Neural progenitor cell (in vitro differentiated cells): Measurements from ENCODE around the gene MGRN1. TPM values are rescaled to one million over a fixed set of nuclear protein-coding genes. Genes with fewer than 3 reads are reported as not detected.

ENCODE experiments used
- DNase-seq: peaks from one replicate; pipeline ENCODE4 v3.0.0-alpha.2; 2016; ENCODE audit warnings: low spot score
- H2AFZ ChIP-seq: fragments of 200-600 bp; sonication (generic); replicated peaks from 2 replicates; pipeline ENCODE4 v1.6.1; 2016; ENCODE audit warnings: antibody characterized with exemption
- H3F3A ChIP-seq: fragments of 200-600 bp; sonication (generic); 2 replicates; pipeline ENCODE4 v1.6.1; 2016; ENCODE audit warnings: antibody characterized with exemption, low read depth
- H3K27ac ChIP-seq: fragments of 200-600 bp; sonication (generic); 2 replicates; pipeline ENCODE4 v1.5.1; 2016; ENCODE audit warnings: mild to moderate bottlenecking
- H3K27me3 ChIP-seq: fragments of 200-600 bp; sonication (generic); 2 replicates; pipeline ENCODE4 v1.6.1; 2016; ENCODE audit warnings: mild to moderate bottlenecking, moderate library complexity
- H3K36me3 ChIP-seq: fragments of 200-600 bp; sonication (generic); 2 replicates; pipeline ENCODE4 v1.5.1; 2016
- H3K4me1 ChIP-seq: fragments of 200-600 bp; sonication (generic); 2 replicates; pipeline ENCODE4 v1.6.1; 2016; ENCODE audit warnings: mixed run types
- H3K4me2 ChIP-seq: fragments of 200-600 bp; sonication (generic); 2 replicates; pipeline ENCODE4 v1.6.1; 2016
- H3K4me3 ChIP-seq: fragments of 200-600 bp; sonication (generic); 2 replicates; pipeline ENCODE4 v1.5.1; 2016
- H3K79me2 ChIP-seq: fragments of 200-600 bp; sonication (generic); 2 replicates; pipeline ENCODE4 v1.6.1; 2016; ENCODE audit warnings: low read depth
- H3K9ac ChIP-seq: fragments of 200-600 bp; sonication (generic); 2 replicates; pipeline ENCODE4 v1.6.1; 2016
- H3K9me3 ChIP-seq: fragments of 200-600 bp; sonication (generic); 2 replicates; pipeline ENCODE4 v1.5.1; 2016; ENCODE audit warnings: low read depth
- H4K20me1 ChIP-seq: fragments of 200-600 bp; sonication (generic); 2 replicates; pipeline ENCODE4 v1.6.1; 2016; ENCODE audit warnings: low read depth
- H3K27ac Mint-ChIP-seq: 3 replicates; pipeline ENCODE4 v1.8.0; 2021; ENCODE audit warnings: mixed read lengths
- H3K27me3 Mint-ChIP-seq: 2 replicates; pipeline ENCODE4 v1.8.0; 2022; ENCODE audit warnings: low read depth, mild to moderate bottlenecking, inconsistent platforms, moderate library complexity, mixed read lengths; ENCODE audit not compliant: insufficient read depth
- H3K36me3 Mint-ChIP-seq: 3 replicates; pipeline ENCODE4 v1.8.0; 2021; ENCODE audit warnings: mixed read lengths
- H3K4me1 Mint-ChIP-seq: 3 replicates; pipeline ENCODE4 v1.8.0; 2021; ENCODE audit warnings: mixed read lengths
- H3K4me3 Mint-ChIP-seq: 3 replicates; pipeline ENCODE4 v1.8.0; 2021; ENCODE audit warnings: mild to moderate bottlenecking, moderate library complexity, mixed read lengths
- H3K9me3 Mint-ChIP-seq: 3 replicates; pipeline ENCODE4 v1.8.0; 2020; ENCODE audit warnings: mixed read lengths
- CTCF ChIP-seq: fragments of 200-600 bp; sonication (generic); IDR thresholded peaks from 2 replicates; pipeline ENCODE4 v1.5.1; 2017; ENCODE audit warnings: antibody characterized with exemption, mild to moderate bottlenecking
- EZH2 ChIP-seq: fragments of 200-600 bp; sonication (generic); IDR thresholded peaks from 2 replicates; pipeline ENCODE4 v1.6.1; 2017; ENCODE audit warnings: antibody characterized with exemption, mild to moderate bottlenecking, moderate library complexity
- EZH2phosphoT487 ChIP-seq: fragments of 200-600 bp; sonication (generic); IDR thresholded peaks from 2 replicates; pipeline ENCODE4 v1.6.1; 2017; ENCODE audit warnings: antibody characterized with exemption
- total RNA-seq: library from RNA; depleted of rRNA; stranded (reverse); fragments of >200 nt; gene quantifications from 2 replicates; pipeline ENCODE4 v1.2.3, GENCODE V29; 2015; ENCODE audit warnings: low replicate concordance

The MGRN1 gene
- total RNA-seq, 1 donor from 2014 or later = 17.5 TPM

GRCh38 chr16:4610011-4611005 lies 14.3 kb upstream of the MGRN1 start:
- H3K27me3 ChIP-seq = no peaks in the 10 kb centered on the region
- H3K4me1 ChIP-seq = peaks cover 3% of the 10 kb centered on the region
- H3K9me3 Mint-ChIP-seq = no peaks in the 10 kb centered on the region
- peaks cover 2% of the 10 kb centered on the region for H3K4me1 Mint-ChIP-seq
- no peak overlapping the region for H3K4me3 ChIP-seq
- H3K4me3 Mint-ChIP-seq = no peak overlapping the region
- no peak overlapping the region for H3K4me2 ChIP-seq
- H3K27ac ChIP-seq = no peak overlapping the region
- H3K36me3 ChIP-seq = no peaks in the 10 kb centered on the region
- DNase-seq = no peak
- H3K27me3 Mint-ChIP-seq = peaks cover 7% of the 10 kb centered on the region
- H3K36me3 Mint-ChIP-seq = no peaks in the 10 kb centered on the region
- no peak overlapping the region for H3K27ac Mint-ChIP-seq
- H3K9me3 ChIP-seq = no peaks in the 10 kb centered on the region
- TF ChIP-seq EZH2phosphoT487 (no peak), CTCF (no peak), EZH2 (no peak)
- peaks cover 31% of the 10 kb centered on the region for H3K79me2 ChIP-seq
- no peak overlapping the region for H3K9ac ChIP-seq
- H3F3A ChIP-seq = peaks cover 9% of the 10 kb centered on the region
- peaks cover 33% of the 10 kb centered on the region for H4K20me1 ChIP-seq
- no peak overlapping the region for H2AFZ ChIP-seq

GRCh38 chr16:4611337-4612021 lies 13.1 kb upstream of the MGRN1 start:
- Histone ChIP-seq H2AFZ (no peak overlapping the region), H3K4me3 (no peak overlapping the region), H3K79me2 (peaks cover 31% of the 10 kb centered on the region), H3F3A (peaks cover 16% of the 10 kb centered on the region), H3K4me2 (no peak overlapping the region), H3K9me3 (no peaks in the 10 kb centered on the region), H3K9ac (no peak overlapping the region), H3K4me1 (peaks cover 3% of the 10 kb centered on the region), H3K36me3 (no peaks in the 10 kb centered on the region), H3K27ac (no peak overlapping the region), H4K20me1 (peaks cover 33% of the 10 kb centered on the region), H3K27me3 (no peaks in the 10 kb centered on the region)
- Mint-ChIP-seq H3K36me3 (no peaks in the 10 kb centered on the region), H3K27ac (no peak overlapping the region), H3K4me1 (peaks cover 6% of the 10 kb centered on the region), H3K4me3 (no peak overlapping the region), H3K27me3 (peaks cover 7% of the 10 kb centered on the region), H3K9me3 (no peaks in the 10 kb centered on the region)
- no peak for DNase-seq
- TF ChIP-seq EZH2phosphoT487 (no peak), EZH2 (no peak), CTCF (no peak)

GRCh38 chr16:4612474-4612931 lies 12.1 kb upstream of the MGRN1 start:
- Histone ChIP-seq H3K9ac (no peak overlapping the region), H3F3A (peaks cover 27% of the 10 kb centered on the region), H3K4me2 (peak overlapping the region; percentile 92), H3K27ac (no peak overlapping the region), H3K36me3 (no peaks in the 10 kb centered on the region), H2AFZ (no peak overlapping the region), H3K79me2 (peaks cover 31% of the 10 kb centered on the region), H3K9me3 (no peaks in the 10 kb centered on the region), H3K27me3 (no peaks in the 10 kb centered on the region), H4K20me1 (peaks cover 33% of the 10 kb centered on the region), H3K4me3 (no peak overlapping the region), H3K4me1 (peaks cover 13% of the 10 kb centered on the region)
- H3K4me3 Mint-ChIP-seq = peak overlapping the region; percentile 48
- peak; percentile 49 for DNase-seq
- H3K27me3 Mint-ChIP-seq = peaks cover 7% of the 10 kb centered on the region
- H3K9me3 Mint-ChIP-seq = no peaks in the 10 kb centered on the region
- H3K27ac Mint-ChIP-seq = no peak overlapping the region
- peaks cover 10% of the 10 kb centered on the region for H3K4me1 Mint-ChIP-seq
- no peaks in the 10 kb centered on the region for H3K36me3 Mint-ChIP-seq
- TF ChIP-seq CTCF (peak; percentile 19), EZH2 (no peak)
